B cell (primary cell): Measurements from ENCODE around the gene CNTF. TPM values are rescaled to one million over a fixed set of nuclear protein-coding genes. Genes with fewer than 3 reads are reported as not detected.
A peak's percentile ranks its signal among the peaks of the same experiment; 100 is the strongest.

Experiments
- ATAC-seq: fragments of 200-7000 bp; cut with Tn5 transposase; one replicate; pipeline ENCODE4 v1.10.0; 2021; ENCODE audit warnings: low read depth, mild to moderate bottlenecking, moderate number of reproducible peaks, moderate library complexity
- CTCF ChIA-PET: fragments of 350-600 bp; sonication (Branson Sonifier 250); formaldehyde crosslinking; loops from one replicate; lab custom pipeline; 2021; ENCODE audit warnings: antibody characterized with exemption, inconsistent platforms; lab: Charles Lee
- POLR2A ChIA-PET: fragments of 350-600 bp; sonication (Branson Sonifier 250); formaldehyde crosslinking; loops from one replicate; lab custom pipeline; 2021; ENCODE audit warnings: antibody characterized with exemption; lab: Charles Lee
- DNase-seq: peaks from one replicate; pipeline ENCODE4 v3.0.0; 2013
- H2AFZ ChIP-seq: 2 replicates; pipeline ENCODE4 v1.6.1; 2012; ENCODE audit warnings: mild to moderate bottlenecking, low read depth, low read length; ENCODE audit not compliant: insufficient read depth, poor library complexity, severe bottlenecking
- H3K27ac ChIP-seq, 2 donors: 1 replicate in 1 of 2; 2 replicates in 1 of 2; pipeline ENCODE4 v1.5.1; 2012 to 2013; ENCODE audit warnings: low read length in 2 of 2, mild to moderate bottlenecking in 2 of 2, moderate library complexity in 1 of 2
- H3K27me3 ChIP-seq, 4 experiments: fragments of 200-600 bp in 1 of 4; sonication (generic) in 1 of 4; replicated peaks in 1 of 4; 1 replicate in 2 of 4; 2 replicates in 2 of 4; pipeline versions ENCODE4 v1.6.1 to v1.7.0; 2013 to 2016; ENCODE audit warnings: low read length in 3 of 4, mild to moderate bottlenecking in 2 of 4, mixed read lengths in 1 of 4, moderate library complexity in 1 of 4; ENCODE audit not compliant: insufficient read depth in 4 of 4, control insufficient read depth in 3 of 4; ENCODE audit errors: control extremely low read depth in 1 of 4
- H3K36me3 ChIP-seq, 2 experiments: replicated peaks in 1 of 2; 1 replicate in 1 of 2; 2 replicates in 1 of 2; pipeline versions ENCODE4 v1.6.1 to v1.7.1; 2013; ENCODE audit warnings: low read length in 1 of 2; ENCODE audit not compliant: insufficient read depth in 2 of 2, control insufficient read depth in 1 of 2; ENCODE audit errors: control extremely low read depth in 1 of 2, extremely low read depth in 1 of 2
- H3K4me1 ChIP-seq, 2 donors: fragments of 200-600 bp in 1 of 2; sonication (generic) in 1 of 2; 1 replicate in 1 of 2; 2 replicates in 1 of 2; pipeline versions ENCODE4 v1.5.1 to v1.6.1; 2013 to 2017; ENCODE audit warnings: low read length in 2 of 2; ENCODE audit not compliant: control insufficient read depth in 2 of 2, insufficient read depth in 2 of 2
- H3K4me2 ChIP-seq: replicated peaks from 2 replicates; pipeline ENCODE3; 2012; ENCODE audit warnings: mild to moderate bottlenecking, low read depth, low read length; ENCODE audit not compliant: poor library complexity, severe bottlenecking
- H3K4me3 ChIP-seq, 5 experiments: fragments of 200-600 bp in 1 of 5; sonication (generic) in 1 of 5; 1 replicate in 3 of 5; 2 replicates in 2 of 5; pipeline versions ENCODE4 v1.5.1 to v1.7.0; 2011 to 2016; ENCODE audit warnings: low read length in 4 of 5, mild to moderate bottlenecking in 4 of 5, low read depth in 2 of 5, control low read depth in 1 of 5, moderate library complexity in 1 of 5; ENCODE audit not compliant: insufficient read depth in 1 of 5; ENCODE audit errors: control extremely low read depth in 1 of 5, extremely low read depth in 1 of 5
- H3K79me2 ChIP-seq: fragments of 200-600 bp; sonication (generic); one replicate; pipeline ENCODE4 v1.6.0; 2016; ENCODE audit warnings: low read length; ENCODE audit not compliant: control insufficient read depth, insufficient read depth
- H3K9ac ChIP-seq: fragments of 200-600 bp; sonication (generic); 2 replicates; pipeline ENCODE4 v1.6.1; 2017; ENCODE audit warnings: mild to moderate bottlenecking, low read length, moderate library complexity
- H3K9me3 ChIP-seq, 3 donors: one replicate each; pipeline versions ENCODE4 v1.6.1 to v1.7.1; 2013; ENCODE audit warnings: low read length in 2 of 3; ENCODE audit not compliant: control insufficient read depth in 2 of 3, insufficient read depth in 1 of 3; ENCODE audit errors: control extremely low read depth in 1 of 3
- H4K20me1 ChIP-seq: 2 replicates; pipeline ENCODE4 v1.6.0; 2012; ENCODE audit warnings: mild to moderate bottlenecking, low read length; ENCODE audit not compliant: insufficient read depth, control insufficient read depth, poor library complexity, severe bottlenecking
- H3K27ac Mint-ChIP-seq: one replicate; pipeline ENCODE4 v1.8.0; 2021; ENCODE audit warnings: mixed read lengths
- H3K27me3 Mint-ChIP-seq: one replicate; pipeline ENCODE4 v1.8.0; 2021; ENCODE audit warnings: mixed read lengths
- H3K4me1 Mint-ChIP-seq: one replicate; pipeline ENCODE4 v1.8.0; 2021; ENCODE audit warnings: mixed read lengths
- H3K4me3 Mint-ChIP-seq: one replicate; pipeline ENCODE4 v1.8.0; 2021; ENCODE audit warnings: mixed read lengths
- H3K9me3 Mint-ChIP-seq: one replicate; pipeline ENCODE4 v1.8.0; 2022; ENCODE audit warnings: mixed read lengths; ENCODE audit not compliant: insufficient read depth
- EZH2 ChIP-seq: IDR thresholded peaks from 2 replicates; pipeline ENCODE4 v1.6.1; 2012; ENCODE audit warnings: borderline replicate concordance, low read depth, mild to moderate bottlenecking, moderate library complexity, low read length; ENCODE audit not compliant: insufficient read depth, poor library complexity, severe bottlenecking
- WGBS: methylation state at CpG from one replicate; pipeline ENCODE4 v1.1.5; 2013; ENCODE audit warnings: missing lambda C conversion rate; ENCODE audit not compliant: insufficient coverage; 5-methylcytosine and 5-hydroxymethylcytosine counted together
- intact Hi-C: fragments of 100-400 bp; cut with micrococcal nuclease; formaldehyde crosslinking; loops from one replicate; pipeline ENCODE4 v1.10.0; 2022
- polyA plus RNA-seq: library from polyadenylated mRNA; depleted of rRNA; stranded (reverse); fragments of >200 nt; gene quantifications from 2 replicates; pipeline ENCODE4 v1.2.3, GENCODE V29; 2012
- total RNA-seq, 2 donors: library from RNA; stranded (reverse); fragments of 120-200 nt in 1 of 2; gene quantifications; 1 replicate in 1 of 2; 2 replicates in 1 of 2; pipeline versions ENCODE4 v1.2.3 to v1.2.4, GENCODE V29; 2013 to 2022
- TF ChIP-seq, protein P1 (sequence below): fragments of 200-600 bp; IDR thresholded peaks from one replicate; pipeline ENCODE4 v1.8.0; 2022; ENCODE audit warnings: antibody characterized with exemption, mild to moderate bottlenecking

The CNTF gene
- total and polyA plus RNA-seq, 2 donors (not counting 1 experiment from before 2014, with no cell fraction given), result 1.4 to 4.8 TPM

DNA sequence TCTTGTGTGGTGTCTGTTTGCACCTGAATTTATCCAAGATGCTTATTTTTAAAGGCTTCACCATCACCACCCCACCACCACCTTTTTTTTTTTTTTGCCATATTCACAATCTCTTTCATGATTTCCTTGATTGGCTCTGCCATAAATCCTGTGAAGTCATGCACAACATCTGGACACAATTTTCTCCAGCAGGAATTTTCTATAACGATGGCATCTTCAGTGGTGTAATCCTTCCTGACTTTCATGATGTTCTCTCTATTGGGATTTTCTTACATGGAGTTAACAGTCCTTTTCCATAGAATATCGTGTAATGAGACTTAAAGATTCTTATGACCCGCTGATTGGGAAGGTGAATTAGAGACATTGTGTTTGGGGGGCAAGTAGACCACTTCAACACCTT, 25.8 kb upstream of the CNTF start:
- no peaks in the 10 kb centered on the region for H3K27me3 Mint-ChIP-seq
- H3K27me3 ChIP-seq, result no peaks in the 10 kb centered on the region
- H3K4me3 Mint-ChIP-seq, result no peak overlapping the region
- no peak overlapping the region for H2AFZ ChIP-seq
- H3K36me3 ChIP-seq, result peaks cover 1 to 26% of the 10 kb centered on the region in 2 experiments
- no peaks in the 10 kb centered on the region for H3K9me3 ChIP-seq
- H3K9ac ChIP-seq, result no peak overlapping the region
- no peak for TF ChIP-seq EZH2
- TF ChIP-seq, protein P1, sequence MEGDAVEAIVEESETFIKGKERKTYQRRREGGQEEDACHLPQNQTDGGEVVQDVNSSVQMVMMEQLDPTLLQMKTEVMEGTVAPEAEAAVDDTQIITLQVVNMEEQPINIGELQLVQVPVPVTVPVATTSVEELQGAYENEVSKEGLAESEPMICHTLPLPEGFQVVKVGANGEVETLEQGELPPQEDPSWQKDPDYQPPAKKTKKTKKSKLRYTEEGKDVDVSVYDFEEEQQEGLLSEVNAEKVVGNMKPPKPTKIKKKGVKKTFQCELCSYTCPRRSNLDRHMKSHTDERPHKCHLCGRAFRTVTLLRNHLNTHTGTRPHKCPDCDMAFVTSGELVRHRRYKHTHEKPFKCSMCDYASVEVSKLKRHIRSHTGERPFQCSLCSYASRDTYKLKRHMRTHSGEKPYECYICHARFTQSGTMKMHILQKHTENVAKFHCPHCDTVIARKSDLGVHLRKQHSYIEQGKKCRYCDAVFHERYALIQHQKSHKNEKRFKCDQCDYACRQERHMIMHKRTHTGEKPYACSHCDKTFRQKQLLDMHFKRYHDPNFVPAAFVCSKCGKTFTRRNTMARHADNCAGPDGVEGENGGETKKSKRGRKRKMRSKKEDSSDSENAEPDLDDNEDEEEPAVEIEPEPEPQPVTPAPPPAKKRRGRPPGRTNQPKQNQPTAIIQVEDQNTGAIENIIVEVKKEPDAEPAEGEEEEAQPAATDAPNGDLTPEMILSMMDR, result no peak
- H3K4me1 Mint-ChIP-seq, result peaks cover 49% of the 10 kb centered on the region
- H3K27ac ChIP-seq, result peak overlapping the region in 1 of 2 donors; percentile 19
- ChIA-PET CTCF (no interaction called here), POLR2A (no interaction called here)
- peaks cover 6 to 22% of the 10 kb centered on the region in 2 donors for H3K4me1 ChIP-seq
- DNase-seq, result no peak
- peaks cover 98% of the 10 kb centered on the region for H3K79me2 ChIP-seq
- H3K9me3 Mint-ChIP-seq, result no peaks in the 10 kb centered on the region
- no peak for ATAC-seq
- intact Hi-C loops, result no loop called here
- peaks cover 66% of the 10 kb centered on the region for H4K20me1 ChIP-seq
- H3K4me2 ChIP-seq, result no peak overlapping the region
- no peak overlapping the region for H3K4me3 ChIP-seq
- H3K27ac Mint-ChIP-seq, result no peak overlapping the region
- no CpG with 5 or more reads among the region's 3 CpGs for WGBS

DNA sequence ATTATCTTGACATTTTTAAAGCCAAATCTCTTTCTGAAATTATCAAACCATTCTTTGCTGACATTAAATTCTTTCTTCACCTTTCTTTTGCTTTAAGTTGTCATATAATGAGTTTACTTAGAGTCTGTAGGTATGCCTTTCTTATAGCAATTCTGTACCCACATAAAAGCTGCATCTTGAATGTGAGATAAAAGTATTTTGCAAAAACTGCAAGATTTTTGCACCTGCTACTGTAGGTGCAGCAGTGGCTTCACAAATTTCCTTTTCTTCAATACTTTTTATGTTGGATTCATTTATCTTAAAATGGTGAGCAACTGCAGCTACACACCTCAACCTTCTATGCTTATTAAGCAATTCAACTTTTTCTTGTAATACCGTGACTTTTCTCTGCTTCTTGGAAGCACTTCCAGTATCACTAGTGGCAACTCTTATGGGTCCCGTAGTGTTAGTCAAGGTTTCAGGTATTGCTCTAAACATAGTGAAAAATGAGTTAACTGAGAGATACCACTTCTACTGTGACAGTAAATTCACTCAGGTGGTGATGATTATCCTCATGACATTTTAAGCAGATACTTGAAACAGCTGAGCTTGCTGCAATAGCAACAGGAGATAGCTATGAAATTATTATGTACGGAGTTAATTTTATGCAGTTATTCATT, 24.9 kb upstream of the CNTF start:
- DNase-seq (no peak), ATAC-seq (no peak)
- no peak for TF ChIP-seq EZH2
- TF ChIP-seq, protein P1, result no peak
- ChIA-PET POLR2A (interaction anchor here (0.7 kb wide), 1 partner anchor 9 kb away, joined by 4 read pairs; no protein-coding TSS in a partner anchor), CTCF (interaction anchor here (1.4 to 3.1 kb wide), 2 partner anchors 30 to 797 kb away, joined by 3 to 13 read pairs; no protein-coding TSS in a partner anchor)
- Mint-ChIP-seq H3K4me3 (no peak overlapping the region), H3K27me3 (no peaks in the 10 kb centered on the region), H3K9me3 (no peaks in the 10 kb centered on the region), H3K4me1 (peaks cover 51% of the 10 kb centered on the region), H3K27ac (no peak overlapping the region)
- Histone ChIP-seq H3K27me3 (no peaks in the 10 kb centered on the region), H3K4me3 (no peak overlapping the region), H3K9me3 (no peaks in the 10 kb centered on the region), H3K36me3 (peaks cover 1 to 22% of the 10 kb centered on the region in 2 experiments), H2AFZ (no peak overlapping the region), H3K4me2 (no peak overlapping the region), H3K27ac (no peak overlapping the region), H3K9ac (no peak overlapping the region), H3K4me1 (peaks cover 6 to 22% of the 10 kb centered on the region in 2 donors), H3K79me2 (peaks cover 98% of the 10 kb centered on the region), H4K20me1 (peaks cover 65% of the 10 kb centered on the region)
- no CpG with 5 or more reads among the region's 3 CpGs for whole genome bisulfite sequencing
- intact Hi-C loops, result no loop called here
